ENCODE data around the gene C17orf50.
A peak's percentile ranks its signal among the peaks of the same experiment; 100 is the strongest.

Gene C17orf50

DNA sequence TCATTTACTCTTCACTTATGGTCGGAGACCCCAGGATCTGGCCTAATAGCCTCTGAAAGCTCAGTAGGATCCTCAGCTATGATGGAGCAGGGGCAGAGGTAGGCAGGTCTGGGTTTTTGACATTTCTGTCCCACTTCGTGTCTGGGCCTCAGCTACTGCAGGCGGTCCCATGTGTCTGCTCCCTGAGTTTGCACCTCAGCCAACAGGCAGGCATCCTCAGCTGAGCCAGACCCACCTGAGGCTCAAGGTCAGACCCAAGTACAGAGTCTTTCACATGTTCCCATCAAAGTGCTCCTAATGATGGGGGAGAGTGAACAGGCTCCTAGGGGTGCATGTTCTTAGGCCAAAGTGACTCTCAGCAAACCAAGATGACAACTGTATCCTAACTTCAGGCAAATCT lies 32.1 kb upstream of the C17orf50 start:
- no peak for TF ChIP-seq CTCF (conservative IDR thresholded peaks at IDR 0.05)
- no peak overlapping the region for H3K27ac ChIP-seq

DNA sequence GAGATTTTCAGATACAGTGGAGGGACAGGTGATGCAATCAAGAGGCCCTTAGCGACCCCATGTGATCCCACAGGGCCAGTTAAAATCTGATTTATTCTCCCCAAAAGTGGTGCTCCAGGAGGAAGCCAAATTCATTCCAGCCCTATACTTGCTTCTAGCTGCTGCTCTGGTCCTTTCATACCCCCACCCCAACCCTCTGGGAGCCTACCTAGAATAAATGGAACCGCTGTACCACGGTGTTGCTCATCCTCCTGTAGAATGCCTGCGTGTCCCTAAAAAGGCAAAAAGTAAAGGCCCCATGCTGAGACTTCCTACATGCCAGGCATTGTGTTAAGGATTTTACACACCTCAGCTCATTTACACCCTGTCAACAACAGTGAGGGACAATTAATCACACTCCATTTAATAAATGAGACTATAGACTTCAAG lies 31.3 kb upstream of the C17orf50 start:
- no peak for TF ChIP-seq CTCF (conservative IDR thresholded peaks at IDR 0.05)
- no peak overlapping the region for H3K27ac ChIP-seq

- no peak for TF ChIP-seq CTCF (conservative IDR thresholded peaks at IDR 0.05)
- H3K27ac ChIP-seq = no peak overlapping the region
Measured at GRCh38 chr17:35730400-35731005, 30.2 kb upstream of the C17orf50 start.

- peak within 1 kb of the TSS; percentile 84; the same call in 1 of the 2 replicates for H3K27ac ChIP-seq
- no peak for TF ChIP-seq CTCF (conservative IDR thresholded peaks at IDR 0.05)
Measured at GRCh38 chr17:35731239-35731916, 29.3 kb upstream of the C17orf50 start, which contains the start of gene RASL10B. TSS of gene RASL10B (plus strand) at chr17:35731639. CDS start at chr17:35735185, 3,546 bp downstream.

DNA sequence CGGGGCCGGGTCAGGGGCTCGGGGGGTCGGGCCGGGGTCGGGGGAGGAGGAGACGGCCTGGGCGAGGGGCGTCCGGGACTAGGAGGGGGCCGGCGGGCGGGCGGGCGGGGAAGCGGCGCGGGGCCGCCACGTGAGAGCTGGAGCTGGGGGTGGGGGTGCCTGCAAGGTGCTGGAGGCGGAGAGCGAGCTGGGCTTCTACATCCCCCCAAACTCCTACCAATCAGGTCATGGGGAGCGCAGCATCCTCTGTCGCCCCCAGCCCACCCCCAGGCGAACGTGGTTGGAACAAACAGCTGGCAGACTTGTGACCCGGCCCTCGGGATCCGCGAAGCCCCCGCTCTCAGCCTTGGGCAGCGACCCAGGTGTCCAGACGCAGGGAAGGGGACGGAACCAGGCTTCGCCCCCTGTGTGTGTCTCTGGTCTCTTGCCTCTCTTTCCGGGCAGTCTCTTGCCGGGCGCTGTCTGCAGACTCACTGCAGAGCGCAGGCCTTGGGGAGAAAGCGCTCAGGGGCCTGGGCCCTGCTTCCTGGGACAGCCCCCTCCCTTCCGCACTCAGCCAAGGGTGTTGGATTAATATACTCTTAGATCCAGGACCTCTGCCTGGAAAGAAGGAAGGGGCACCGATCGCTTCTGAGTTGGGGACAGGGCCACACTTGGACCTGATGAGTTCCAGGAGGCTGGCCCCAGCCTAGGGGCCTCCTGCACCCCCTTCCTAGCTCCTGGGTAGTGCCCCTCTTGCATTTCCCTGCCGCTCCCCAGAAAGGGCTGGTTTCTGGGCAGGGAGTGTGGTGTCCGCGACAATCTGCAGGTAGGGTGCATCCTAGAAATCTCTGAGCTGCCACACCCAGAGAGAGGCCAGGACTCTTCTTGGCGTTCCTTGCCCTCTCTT lies 28.5 kb upstream of the C17orf50 start:
- TF ChIP-seq CTCF (conservative IDR thresholded peaks at IDR 0.05) = no peak
- peak overlapping the region; percentile 84; the same call in 1 of the 2 replicates for H3K27ac ChIP-seq

GRCh38 chr17:35732806-35733136 lies 27.9 kb upstream of the C17orf50 start:
- TF ChIP-seq CTCF (conservative IDR thresholded peaks at IDR 0.05) = no peak
- peak overlapping the region; percentile 84; the same call in 1 of the 2 replicates for H3K27ac ChIP-seq

DNA sequence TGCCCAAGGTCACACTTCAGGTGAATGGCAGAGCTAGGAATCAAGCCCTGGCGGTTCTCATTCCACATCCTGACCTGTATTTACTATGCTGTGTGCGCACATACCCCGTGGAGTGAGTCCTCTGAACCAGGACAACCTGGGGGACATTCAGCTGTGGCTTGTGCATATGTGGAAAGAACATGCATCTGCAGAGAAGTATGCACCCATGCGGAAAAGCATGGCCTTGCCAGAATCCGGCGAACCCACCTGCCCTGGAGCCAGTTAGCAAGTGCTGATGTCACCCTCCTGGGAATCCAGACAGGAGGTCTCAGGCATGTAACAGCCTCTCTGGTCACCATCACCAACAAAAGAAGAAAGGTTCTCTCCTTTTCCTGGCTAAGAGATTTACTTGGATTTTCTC lies 27.3 kb upstream of the C17orf50 start:
- no peak overlapping the region for H3K27ac ChIP-seq
- no peak for TF ChIP-seq CTCF (conservative IDR thresholded peaks at IDR 0.05)
